Measurements from ENCODE around the gene GJC1. TPM values are rescaled to one million over a fixed set of nuclear protein-coding genes. Genes with fewer than 3 reads are reported as not detected.
"Not testable (repeated sequence)": the region's sequence is repeated elsewhere in the genome, so short reads cannot be mapped to it uniquely, and the experiment has no call there.

The GJC1 gene
- total RNA-seq, 1 donor from 2014 or later = 76.9 TPM

GRCh38 chr17:44757045-44757917 is 72.8 kb downstream of the GJC1 start:
- Histone ChIP-seq H4K20me1 (ENCODE audit: low read depth) (no peaks in the 10 kb centered on the region), H3K27me3 (peaks cover 44% of the 10 kb centered on the region), H3K4me3 (no peak overlapping the region), H3K9me3 (ENCODE audit: low read depth) (no peaks in the 10 kb centered on the region), H3F3A (ENCODE audit: low read depth) (peaks cover 10% of the 10 kb centered on the region), H3K36me3 (no peaks in the 10 kb centered on the region), H3K79me2 (ENCODE audit: low read depth) (no peaks in the 10 kb centered on the region), H3K4me1 (peaks cover 17% of the 10 kb centered on the region), H3K27ac (no peak overlapping the region), H3K4me2 (no peak overlapping the region), H2AFZ (replicated peaks) (no peak overlapping the region), H3K9ac (no peak overlapping the region)
- TF ChIP-seq EZH2 (IDR thresholded peaks at IDR 0.05) = no peak
- peaks cover 2% of the 10 kb centered on the region for H3K36me3 Mint-ChIP-seq
- H3K27me3 Mint-ChIP-seq (ENCODE audit: insufficient read depth, low read depth) = peaks cover 10% of the 10 kb centered on the region
- peak overlapping the region; percentile 82 for H3K4me3 Mint-ChIP-seq
- no peak overlapping the region for H3K27ac Mint-ChIP-seq
- no peak for DNase-seq (ENCODE audit: low spot score)
- H3K9me3 Mint-ChIP-seq = no peaks in the 10 kb centered on the region
- no peaks in the 10 kb centered on the region for H3K4me1 Mint-ChIP-seq

GRCh38 chr17:44755180-44755579 is 74.9 kb downstream of the GJC1 start:
- H3K9ac ChIP-seq; DNase-seq (ENCODE audit: low spot score); H3K27ac ChIP-seq; H3K36me3 Mint-ChIP-seq; H2AFZ ChIP-seq (replicated peaks); H3K4me3 Mint-ChIP-seq; H3K9me3 Mint-ChIP-seq; H3F3A ChIP-seq (ENCODE audit: low read depth); H3K36me3 ChIP-seq; H3K27me3 Mint-ChIP-seq (ENCODE audit: insufficient read depth, low read depth); H3K4me2 ChIP-seq; H3K4me1 Mint-ChIP-seq; H3K9me3 ChIP-seq (ENCODE audit: low read depth); H3K27ac Mint-ChIP-seq; H3K79me2 ChIP-seq (ENCODE audit: low read depth); H3K4me3 ChIP-seq; H4K20me1 ChIP-seq (ENCODE audit: low read depth): not testable (repeated sequence)
- Histone ChIP-seq H3K27me3 (peaks cover 38% of the 10 kb centered on the region), H3K4me1 (peaks cover 14% of the 10 kb centered on the region)

DNA sequence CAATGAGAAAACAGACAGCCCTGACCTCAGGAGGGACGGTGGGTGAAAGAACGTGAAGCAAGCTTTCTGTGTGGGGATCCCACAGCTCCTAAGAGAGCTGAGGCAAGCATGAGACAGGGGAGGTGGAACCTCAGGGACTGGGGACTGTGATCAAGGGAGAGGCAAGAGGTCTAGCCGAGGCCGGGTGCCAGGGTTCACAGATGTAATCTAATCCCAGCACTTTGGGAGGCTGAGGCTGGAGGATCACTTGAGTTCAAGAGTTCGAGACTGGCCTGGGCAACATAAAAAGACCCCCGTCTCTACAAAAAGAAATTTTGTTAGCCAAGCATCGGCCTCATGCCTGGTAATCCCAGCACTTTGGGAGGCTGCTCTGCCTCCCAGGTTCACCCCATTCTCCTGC is 75.8 kb downstream of the GJC1 start:
- Mint-ChIP-seq H3K4me1 (peaks cover 12% of the 10 kb centered on the region), H3K27me3 (ENCODE audit: insufficient read depth, low read depth) (no peaks in the 10 kb centered on the region), H3K36me3 (peaks cover 8% of the 10 kb centered on the region), H3K9me3 (no peaks in the 10 kb centered on the region), H3K27ac (no peak overlapping the region), H3K4me3 (no peak overlapping the region)
- Histone ChIP-seq H3K79me2 (ENCODE audit: low read depth) (no peaks in the 10 kb centered on the region), H3K36me3 (no peaks in the 10 kb centered on the region), H2AFZ (replicated peaks) (no peak overlapping the region), H3K4me2 (no peak overlapping the region), H3F3A (ENCODE audit: low read depth) (peaks cover 9% of the 10 kb centered on the region), H3K27ac (no peak overlapping the region), H4K20me1 (ENCODE audit: low read depth) (no peaks in the 10 kb centered on the region), H3K9me3 (ENCODE audit: low read depth) (no peaks in the 10 kb centered on the region), H3K4me1 (peaks cover 4% of the 10 kb centered on the region), H3K9ac (no peak overlapping the region), H3K27me3 (peaks cover 29% of the 10 kb centered on the region), H3K4me3 (no peak overlapping the region)
- no peak for DNase-seq (ENCODE audit: low spot score)
- no peak for TF ChIP-seq CTCF (IDR thresholded peaks at IDR 0.05)
- no peak for TF ChIP-seq EZH2 (IDR thresholded peaks at IDR 0.05)
- TF ChIP-seq EZH2phosphoT487 (IDR thresholded peaks at IDR 0.05) = no peak

DNA sequence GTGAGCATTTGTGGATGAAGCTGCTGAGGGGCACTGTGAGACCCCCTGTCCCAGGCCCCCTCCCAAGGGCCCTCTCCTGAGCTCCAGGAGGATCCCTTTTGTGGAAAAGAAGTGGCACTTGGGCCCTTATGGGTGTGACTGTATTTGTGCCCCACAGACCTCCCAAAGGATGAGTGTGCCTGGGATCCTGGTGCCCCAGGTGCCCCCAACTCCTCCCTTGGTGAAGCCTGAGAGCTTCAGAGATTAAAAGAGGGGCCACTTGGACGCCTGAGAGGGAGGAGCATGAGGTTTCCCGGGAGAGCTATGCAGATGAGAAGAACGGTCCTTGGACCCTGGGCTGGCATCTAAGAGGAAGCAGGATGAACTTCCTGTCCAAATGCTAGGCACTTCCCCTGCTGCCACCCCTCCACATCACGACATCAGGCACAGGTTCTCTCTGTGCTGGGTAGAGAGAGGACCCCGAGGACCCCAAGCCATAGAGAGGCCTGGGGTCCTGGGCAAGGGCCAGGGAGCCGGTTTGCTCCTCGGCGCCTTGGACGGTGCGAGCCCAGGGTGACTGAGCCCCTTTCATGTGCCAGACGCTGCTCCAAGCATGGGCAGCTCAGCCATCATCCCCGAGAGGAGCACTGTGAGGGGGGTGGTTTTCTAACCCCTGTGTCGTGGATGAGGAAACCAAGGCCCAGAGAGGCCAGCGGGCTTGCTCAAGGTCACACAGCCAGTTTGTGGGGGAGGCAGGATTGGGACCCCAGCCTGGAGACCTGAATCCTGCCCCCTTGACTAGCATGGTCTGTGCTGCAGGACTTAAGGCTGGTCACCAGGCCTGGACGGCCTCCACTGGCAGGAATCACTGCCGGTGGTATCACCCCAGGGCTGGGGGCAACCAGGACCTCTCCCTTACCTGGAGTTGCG is 76.9 kb downstream of the GJC1 start:
- H3K4me1 ChIP-seq = peaks cover under 1% of the 10 kb centered on the region
- no peaks in the 10 kb centered on the region for H4K20me1 ChIP-seq (ENCODE audit: low read depth)
- H3F3A ChIP-seq (ENCODE audit: low read depth) = peaks cover 3% of the 10 kb centered on the region
- no peaks in the 10 kb centered on the region for H3K9me3 Mint-ChIP-seq
- H3K27me3 ChIP-seq = peaks cover 19% of the 10 kb centered on the region
- no peak overlapping the region for H3K4me3 ChIP-seq
- peaks cover 8% of the 10 kb centered on the region for H3K36me3 Mint-ChIP-seq
- H3K27ac Mint-ChIP-seq = no peak overlapping the region
- no peak overlapping the region for H2AFZ ChIP-seq (replicated peaks)
- H3K9me3 ChIP-seq (ENCODE audit: low read depth) = no peaks in the 10 kb centered on the region
- H3K27ac ChIP-seq = no peak overlapping the region
- no peaks in the 10 kb centered on the region for H3K27me3 Mint-ChIP-seq (ENCODE audit: insufficient read depth, low read depth)
- no peak overlapping the region for H3K9ac ChIP-seq
- H3K4me1 Mint-ChIP-seq = peaks cover 17% of the 10 kb centered on the region
- TF ChIP-seq EZH2 (IDR thresholded peaks at IDR 0.05) (no peak), CTCF (IDR thresholded peaks at IDR 0.05) (no peak), EZH2phosphoT487 (IDR thresholded peaks at IDR 0.05) (no peak)
- no peak for DNase-seq (ENCODE audit: low spot score)
- H3K36me3 ChIP-seq = no peaks in the 10 kb centered on the region
- no peak overlapping the region for H3K4me3 Mint-ChIP-seq
- H3K4me2 ChIP-seq = no peak overlapping the region
- no peaks in the 10 kb centered on the region for H3K79me2 ChIP-seq (ENCODE audit: low read depth)

Measured in neural progenitor cell (in vitro differentiated cells).